MCF 10A (cell line): ENCODE data around the gene ARHGEF28. TPM values are rescaled to one million over a fixed set of nuclear protein-coding genes. Genes with fewer than 3 reads are reported as not detected.

Experiments
- BruUV-seq: library from RNA; stranded (reverse); fragments of 400-500 nt; replicated peaks from 2 replicates; lab custom pipeline; 2021; lab: Mats Ljungman, UMichigan
- CTCF ChIA-PET: fragments of 300-600 bp; sonication (Branson Sonifier 250); formaldehyde crosslinking; extraction: SDS; loops from one replicate; lab custom pipeline; 2021; ENCODE audit warnings: antibody characterized with exemption, inconsistent platforms; lab: Yijun Ruan, JAX
- POLR2A ChIA-PET: fragments of 300-600, 350-650 bp; sonication (Branson Sonifier 250); formaldehyde crosslinking; extraction: SDS; loops from one replicate; lab custom pipeline; 2020; ENCODE audit warnings: antibody characterized with exemption, inconsistent platforms; lab: Yijun Ruan, JAX
- DNase-seq: peaks from one replicate; pipeline ENCODE4 v3.0.0-alpha.2; 2018; ENCODE audit not compliant: unreplicated experiment
- H3K27ac Mint-ChIP-seq: one replicate; pipeline ENCODE4 v1.8.0; 2022; ENCODE audit warnings: mild to moderate bottlenecking, low read depth, mixed read lengths; ENCODE audit not compliant: unreplicated experiment
- H3K27me3 Mint-ChIP-seq: one replicate; pipeline ENCODE4 v1.8.0; 2022; ENCODE audit warnings: mixed read lengths; ENCODE audit not compliant: insufficient read depth, unreplicated experiment
- H3K36me3 Mint-ChIP-seq: one replicate; pipeline ENCODE4 v1.8.0; 2022; ENCODE audit warnings: mild to moderate bottlenecking, moderate library complexity, mixed read lengths; ENCODE audit not compliant: insufficient read depth, unreplicated experiment
- H3K4me1 Mint-ChIP-seq: one replicate; pipeline ENCODE4 v1.8.0; 2022; ENCODE audit warnings: mixed read lengths; ENCODE audit not compliant: insufficient read depth, unreplicated experiment
- H3K4me3 Mint-ChIP-seq: one replicate; pipeline ENCODE4 v1.8.0; 2022; ENCODE audit warnings: mild to moderate bottlenecking, moderate library complexity, mixed read lengths; ENCODE audit not compliant: unreplicated experiment
- H3K9me3 Mint-ChIP-seq: one replicate; pipeline ENCODE4 v1.8.0; 2022; ENCODE audit warnings: mixed read lengths; ENCODE audit not compliant: unreplicated experiment
- CTCF ChIP-seq: fragments of 200-600 bp; IDR thresholded peaks from one replicate; pipeline ENCODE4 v1.8.0; 2022; ENCODE audit warnings: antibody characterized with exemption, mild to moderate bottlenecking; ENCODE audit not compliant: unreplicated experiment
- intact Hi-C: fragments of 100-400 bp; cut with micrococcal nuclease; formaldehyde crosslinking; loops from 2 replicates; pipeline ENCODE4 v1.14.1; 2022
- total RNA-seq: library from RNA; stranded (reverse); gene quantifications from 2 replicates; pipeline ENCODE4 v1.2.3, GENCODE V29; 2022

The ARHGEF28 gene
- total RNA-seq, 1 experiment from 2014 or later: 34.8 TPM

GRCh38 chr5:73740274-73740790, 114.3 kb downstream of the ARHGEF28 start:
- no peak for TF ChIP-seq CTCF
- intact Hi-C loops: no loop called here
- no peak overlapping the region for H3K27ac Mint-ChIP-seq
- no peak overlapping the region for H3K4me3 Mint-ChIP-seq
- ChIA-PET POLR2A (interaction anchor here (0.6 kb wide), 2 partner anchors 1069 to 1131 kb away, joined by 4 to 6 read pairs; no protein-coding TSS in a partner anchor), CTCF (interaction anchor here (0.6 to 1.1 kb wide), 4 partner anchors 9 to 933 kb away, joined by 3 to 4 read pairs (median 4); no protein-coding TSS in a partner anchor)
- no peak for DNase-seq
- peaks cover 6% of the 10 kb centered on the region for H3K36me3 Mint-ChIP-seq
- no TSS peak for BruUV-seq
- H3K27me3 Mint-ChIP-seq: no peaks in the 10 kb centered on the region
- H3K9me3 Mint-ChIP-seq: peaks cover 7% of the 10 kb centered on the region
- peaks cover 17% of the 10 kb centered on the region for H3K4me1 Mint-ChIP-seq

GRCh38 chr5:73743161-73743560, 117.2 kb downstream of the ARHGEF28 start:
- Mint-ChIP-seq H3K4me1 (peaks cover 36% of the 10 kb centered on the region), H3K27ac (no peak overlapping the region), H3K36me3 (peaks cover under 1% of the 10 kb centered on the region), H3K27me3 (no peaks in the 10 kb centered on the region), H3K9me3 (peaks cover 16% of the 10 kb centered on the region), H3K4me3 (no peak overlapping the region)
- CTCF ChIA-PET: no interaction called here
- no TSS peak for BruUV-seq
- DNase-seq: no peak
- TF ChIP-seq CTCF: no peak
- POLR2A ChIA-PET: no interaction called here
- intact Hi-C loops: no loop called here

GRCh38 chr5:73745836-73746235, 119.8 kb downstream of the ARHGEF28 start:
- no peaks in the 10 kb centered on the region for H3K27me3 Mint-ChIP-seq
- CTCF ChIA-PET: no interaction called here
- no peaks in the 10 kb centered on the region for H3K36me3 Mint-ChIP-seq
- H3K27ac Mint-ChIP-seq: no peak overlapping the region
- H3K9me3 Mint-ChIP-seq: peaks cover 16% of the 10 kb centered on the region
- BruUV-seq: no TSS peak
- intact Hi-C loops: no loop called here
- no peak overlapping the region for H3K4me3 Mint-ChIP-seq
- no peak for DNase-seq
- TF ChIP-seq CTCF: no peak
- POLR2A ChIA-PET: no interaction called here
- H3K4me1 Mint-ChIP-seq: peaks cover 43% of the 10 kb centered on the region

DNA sequence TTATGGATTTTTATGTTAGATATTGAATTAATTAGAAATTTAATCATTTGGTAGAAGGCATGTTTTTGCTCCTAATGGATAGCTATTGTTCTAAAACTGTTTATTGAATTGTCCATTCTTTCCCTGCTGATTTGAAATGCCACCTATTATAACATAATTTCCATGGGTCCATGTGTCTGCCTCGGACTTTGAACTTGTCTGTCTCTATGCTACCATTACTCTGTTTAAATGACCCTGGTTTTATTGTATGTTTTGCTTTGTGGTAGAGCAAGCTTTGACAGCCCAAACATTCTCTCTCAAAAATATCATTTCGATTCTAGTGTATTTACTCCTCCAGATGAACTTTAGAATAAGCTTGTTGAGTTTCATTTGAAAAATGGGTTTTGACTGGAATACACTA, 120.6 kb downstream of the ARHGEF28 start:
- DNase-seq: no peak
- Mint-ChIP-seq H3K27me3 (no peaks in the 10 kb centered on the region), H3K4me1 (peaks cover 43% of the 10 kb centered on the region), H3K27ac (no peak overlapping the region), H3K4me3 (no peak overlapping the region), H3K9me3 (peaks cover 16% of the 10 kb centered on the region), H3K36me3 (no peaks in the 10 kb centered on the region)
- ChIA-PET POLR2A (no interaction called here), CTCF (no interaction called here)
- BruUV-seq: no TSS peak
- TF ChIP-seq CTCF: no peak
- intact Hi-C loops: no loop called here
